Neuronal stem cell (in vitro differentiated cells): ENCODE data around the gene MRPS24.

Source experiments
- DNase-seq: peaks from one replicate; pipeline ENCODE4 v3.0.0-alpha.2; 2013; ENCODE audit warnings: low spot score
- H2AFZ ChIP-seq: one replicate; pipeline ENCODE4 v1.6.1; 2013; ENCODE audit warnings: mild to moderate bottlenecking, low read length, inconsistent platforms
- H2AK5ac ChIP-seq: 2 replicates; pipeline ENCODE4 v1.6.1; 2013; ENCODE audit warnings: low read depth, mild to moderate bottlenecking, inconsistent platforms, low read length, moderate library complexity, mixed read lengths
- H2BK120ac ChIP-seq: 2 replicates; pipeline ENCODE4 v1.6.1; 2013; ENCODE audit warnings: low read depth, mild to moderate bottlenecking, inconsistent platforms, low read length, moderate library complexity, mixed read lengths
- H2BK12ac ChIP-seq: one replicate; pipeline ENCODE4 v1.6.1; 2013; ENCODE audit warnings: low read length, inconsistent platforms
- H2BK15ac ChIP-seq: 2 replicates; pipeline ENCODE4 v1.6.1; 2013; ENCODE audit warnings: mild to moderate bottlenecking, low read length, inconsistent platforms, mixed read lengths
- H2BK5ac ChIP-seq: one replicate; pipeline ENCODE4 v1.6.1; 2013; ENCODE audit warnings: inconsistent platforms, mild to moderate bottlenecking, low read length, moderate library complexity
- H3K14ac ChIP-seq: one replicate; pipeline ENCODE4 v1.6.1; 2013; ENCODE audit warnings: low read length, inconsistent platforms
- H3K18ac ChIP-seq: 2 replicates; pipeline ENCODE4 v1.6.1; 2013; ENCODE audit warnings: low read length, inconsistent platforms
- H3K23ac ChIP-seq: 2 replicates; pipeline ENCODE4 v1.6.1; 2013; ENCODE audit warnings: low read depth, mild to moderate bottlenecking, mixed read lengths, low read length, inconsistent platforms; ENCODE audit not compliant: poor library complexity
- H3K27ac ChIP-seq: replicated peaks from 3 replicates; pipeline ENCODE4 v1.5.1; 2013; ENCODE audit warnings: low read length, inconsistent platforms
- H3K27me3 ChIP-seq, 3 experiments: 2 replicates each; pipeline ENCODE4 v1.6.1; 2013; ENCODE audit warnings: low read length in 3 of 3, mild to moderate bottlenecking in 2 of 3, inconsistent platforms in 1 of 3, low read depth in 1 of 3, mixed read lengths in 1 of 3, moderate library complexity in 1 of 3; ENCODE audit not compliant: control insufficient read depth in 3 of 3, insufficient read depth in 3 of 3
- H3K36me3 ChIP-seq, 2 donors: replicated peaks in 1 of 2; 2 replicates each; pipeline ENCODE4 v1.6.1; 2013; ENCODE audit warnings: low read length in 2 of 2; ENCODE audit not compliant: control insufficient read depth in 2 of 2, insufficient read depth in 2 of 2
- H3K4ac ChIP-seq: 2 replicates; pipeline ENCODE4 v1.6.1; 2013; ENCODE audit warnings: inconsistent platforms, mild to moderate bottlenecking, low read length, moderate library complexity
- H3K4me1 ChIP-seq, 2 donors: 1 replicate in 1 of 2; 2 replicates in 1 of 2; pipeline ENCODE4 v1.6.1; 2013; ENCODE audit warnings: low read length in 2 of 2, low read depth in 1 of 2; ENCODE audit not compliant: control insufficient read depth in 2 of 2, insufficient read depth in 1 of 2
- H3K4me2 ChIP-seq: one replicate; pipeline ENCODE4 v1.6.1; 2013; ENCODE audit warnings: mild to moderate bottlenecking, low read length, inconsistent platforms; ENCODE audit not compliant: insufficient read depth, poor library complexity, severe bottlenecking
- H3K4me3 ChIP-seq, 2 donors: 2 replicates each; pipeline ENCODE4 v1.5.1; 2013; ENCODE audit warnings: low read length in 2 of 2, mild to moderate bottlenecking in 2 of 2, inconsistent platforms in 1 of 2, moderate library complexity in 1 of 2
- H3K79me1 ChIP-seq: one replicate; pipeline ENCODE4 v1.6.1; 2013; ENCODE audit warnings: low read depth, mild to moderate bottlenecking, inconsistent platforms, low read length, moderate library complexity
- H3K9ac ChIP-seq: one replicate; pipeline ENCODE4 v1.6.1; 2013; ENCODE audit warnings: mild to moderate bottlenecking, low read depth, low read length, inconsistent platforms; ENCODE audit not compliant: poor library complexity
- H3K9me3 ChIP-seq, 2 donors: replicated peaks in 1 of 2; 2 replicates each; pipeline versions ENCODE3 to v1.6.1; 2013; ENCODE audit warnings: low read length in 2 of 2, mild to moderate bottlenecking in 2 of 2, inconsistent platforms in 1 of 2, low read depth in 1 of 2, mixed read lengths in 1 of 2, moderate library complexity in 1 of 2; ENCODE audit not compliant: control insufficient read depth in 2 of 2, insufficient read depth in 1 of 2
- H4K8ac ChIP-seq: one replicate; pipeline ENCODE4 v1.6.1; 2013; ENCODE audit warnings: low read depth, mild to moderate bottlenecking, inconsistent platforms, low read length, moderate library complexity
- H4K91ac ChIP-seq: one replicate; pipeline ENCODE4 v1.6.1; 2013; ENCODE audit warnings: low read length, low read depth, mild to moderate bottlenecking, inconsistent platforms; ENCODE audit not compliant: poor library complexity
- WGBS, 2 donors: extraction: QIAGEN DNeasy Blood & Tissue Kit; methylation state at CpG; one replicate each; pipeline ENCODE4 v1.1.7; 2013; ENCODE audit warnings: missing lambda C conversion rate in 2 of 2, mixed read lengths in 1 of 2; ENCODE audit not compliant: insufficient read length in 2 of 2, insufficient replicate concordance in 1 of 2; ENCODE audit errors: extremely low coverage in 2 of 2; 5-methylcytosine and 5-hydroxymethylcytosine counted together

The MRPS24 gene

DNA sequence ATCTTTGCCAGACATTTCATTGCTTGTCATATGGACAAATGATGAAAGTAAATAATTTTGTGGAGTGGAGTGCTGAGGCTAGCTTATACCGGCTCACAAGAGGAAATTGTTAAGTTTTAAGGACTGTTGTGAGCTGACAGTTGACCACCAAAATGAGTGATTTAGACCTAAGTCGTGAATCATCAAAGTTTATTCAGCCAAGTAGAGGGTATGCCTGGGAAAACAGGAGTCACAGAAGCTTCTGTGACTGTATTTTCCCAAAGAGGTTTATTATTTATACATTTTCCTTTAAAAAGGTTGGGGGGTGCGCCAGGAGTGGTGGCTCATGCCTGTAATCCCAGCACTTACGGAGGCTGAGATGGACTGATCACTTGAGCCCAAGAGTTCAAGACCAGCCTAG lies 21.8 kb downstream of the MRPS24 start:
- WGBS, 2 donors, result no CpG with 5 or more reads among the region's 4 CpGs

DNA sequence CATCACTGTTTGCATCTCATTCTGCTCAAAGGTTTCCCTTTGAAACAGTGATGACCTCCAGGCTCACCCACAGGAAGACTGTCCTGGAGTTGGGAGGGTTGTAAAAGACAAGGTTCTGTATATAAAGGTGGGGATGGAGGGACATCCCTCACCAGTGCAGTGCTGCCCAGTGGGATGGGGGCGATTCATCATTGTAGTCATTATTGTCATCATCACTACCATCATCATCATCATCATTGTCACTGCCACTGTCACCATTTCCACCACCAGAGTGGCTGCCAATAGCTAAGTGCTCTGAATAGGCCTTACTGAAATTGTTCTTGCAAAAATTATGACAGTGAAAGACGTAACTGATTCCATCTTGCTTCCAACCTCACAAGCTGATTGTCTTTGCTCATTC lies 24.7 kb downstream of the MRPS24 start:
- DNase-seq, result no peak
- Histone ChIP-seq H2BK12ac (no peak overlapping the region), H3K4me1 (no peaks in the 10 kb centered on the region), H3K79me1 (no peaks in the 10 kb centered on the region), H4K8ac (no peak overlapping the region), H2BK120ac (no peak overlapping the region), H3K27ac (no peak overlapping the region), H3K14ac (no peak overlapping the region), H3K4ac (no peak overlapping the region), H3K36me3 (no peaks in the 10 kb centered on the region), H3K4me2 (no peak overlapping the region), H2BK15ac (no peak overlapping the region), H3K9ac (no peak overlapping the region), H3K27me3 (peaks cover 0 to 8% (median 0%) of the 10 kb centered on the region in 3 experiments), H2BK5ac (no peak overlapping the region), H2AFZ (no peak overlapping the region), H3K18ac (no peak overlapping the region), H2AK5ac (no peak overlapping the region), H3K9me3 (no peaks in the 10 kb centered on the region), H3K23ac (no peak overlapping the region), H4K91ac (no peak overlapping the region), H3K4me3 (no peak overlapping the region)
- no CpG with 5 or more reads among the region's 2 CpGs for WGBS, 2 donors

More for the DNA sequence above, 21.8 kb downstream of the MRPS24 start:
- Histone ChIP-seq H4K8ac (no peak overlapping the region), H3K18ac (no peak overlapping the region), H3K9me3 (no peaks in the 10 kb centered on the region), H2BK15ac (no peak overlapping the region), H3K36me3 (no peaks in the 10 kb centered on the region), H2AFZ (no peak overlapping the region), H3K4ac (no peak overlapping the region), H3K27ac (no peak overlapping the region), H3K23ac (no peak overlapping the region), H4K91ac (no peak overlapping the region), H3K9ac (no peak overlapping the region), H3K27me3 (peaks cover 0 to 4% (median 0%) of the 10 kb centered on the region in 3 experiments), H2BK120ac (no peak overlapping the region), H3K4me1 (no peaks in the 10 kb centered on the region), H3K4me3 (no peak overlapping the region), H3K14ac (no peak overlapping the region), H2AK5ac (no peak overlapping the region), H2BK5ac (no peak overlapping the region), H3K79me1 (no peaks in the 10 kb centered on the region), H3K4me2 (no peak overlapping the region), H2BK12ac (no peak overlapping the region)
- no peak for DNase-seq

DNA sequence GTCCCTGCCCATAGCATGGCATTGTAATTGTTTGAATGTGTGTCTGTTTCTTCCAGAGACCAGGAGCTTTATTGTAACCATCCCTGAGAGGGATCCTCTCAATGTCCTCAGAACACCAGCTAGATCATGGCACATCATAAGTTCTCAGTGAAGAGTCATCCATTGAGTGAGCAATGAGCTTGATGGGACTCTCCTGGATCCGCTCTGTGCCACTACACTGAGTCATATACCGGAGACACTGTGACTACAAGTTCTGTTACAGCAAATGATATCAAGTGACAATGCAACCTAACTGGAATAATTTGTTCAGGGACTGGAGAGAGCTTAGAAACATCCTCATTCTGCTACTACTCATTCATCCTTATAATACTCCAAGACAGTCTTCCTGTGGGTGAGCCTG lies 25.1 kb downstream of the MRPS24 start:
- no peak overlapping the region for H3K4me3 ChIP-seq
- H3K4me2 ChIP-seq, result no peak overlapping the region
- H3K27me3 ChIP-seq, result peaks cover 0 to 8% (median 0%) of the 10 kb centered on the region in 3 experiments
- no peaks in the 10 kb centered on the region for H3K4me1 ChIP-seq
- H2BK5ac ChIP-seq, result no peak overlapping the region
- H3K14ac ChIP-seq, result no peak overlapping the region
- no peak overlapping the region for H3K18ac ChIP-seq
- H4K91ac ChIP-seq, result no peak overlapping the region
- H3K79me1 ChIP-seq, result no peaks in the 10 kb centered on the region
- no peak overlapping the region for H2BK120ac ChIP-seq
- H2AK5ac ChIP-seq, result no peak overlapping the region
- H2AFZ ChIP-seq, result no peak overlapping the region
- no peak overlapping the region for H3K9ac ChIP-seq
- no peak overlapping the region for H3K4ac ChIP-seq
- H3K23ac ChIP-seq, result no peak overlapping the region
- H3K27ac ChIP-seq, result no peak overlapping the region
- H2BK12ac ChIP-seq, result no peak overlapping the region
- H3K9me3 ChIP-seq, result no peaks in the 10 kb centered on the region
- no peak overlapping the region for H2BK15ac ChIP-seq
- H4K8ac ChIP-seq, result no peak overlapping the region
- no peaks in the 10 kb centered on the region for H3K36me3 ChIP-seq
- no peak for DNase-seq
- WGBS, 2 donors, result no CpG with 5 or more reads among the region's 2 CpGs

DNA sequence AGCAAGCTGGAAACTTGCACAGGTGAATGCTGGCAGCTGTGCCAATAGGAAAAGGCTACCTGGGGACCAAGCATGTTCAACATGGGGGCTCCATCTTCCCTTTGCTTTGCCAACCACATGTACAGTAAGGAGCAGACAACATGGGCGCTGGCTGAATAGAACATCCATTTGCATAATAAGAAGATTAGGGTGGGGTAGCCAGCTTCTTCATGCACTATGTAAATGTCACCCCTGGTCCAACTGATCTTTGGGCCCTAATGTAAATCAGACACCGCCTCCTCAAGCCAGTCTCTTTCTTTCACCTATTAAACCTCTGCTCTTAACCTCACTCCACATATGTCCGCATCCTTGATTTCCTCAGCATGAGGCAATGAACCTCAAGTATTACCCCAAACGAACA lies 26.0 kb downstream of the MRPS24 start:
- WGBS, 2 donors, result no CpG with 5 or more reads among the region's 4 CpGs
- Histone ChIP-seq H2BK15ac (no peak overlapping the region), H2AK5ac (no peak overlapping the region), H3K4me2 (no peak overlapping the region), H3K27me3 (peaks cover 0 to 9% (median 0%) of the 10 kb centered on the region in 3 experiments), H3K9me3 (no peaks in the 10 kb centered on the region), H4K91ac (no peak overlapping the region), H2BK120ac (no peak overlapping the region), H3K36me3 (no peaks in the 10 kb centered on the region), H2BK5ac (no peak overlapping the region), H3K9ac (no peak overlapping the region), H2BK12ac (no peak overlapping the region), H2AFZ (no peak overlapping the region), H4K8ac (no peak overlapping the region), H3K4ac (no peak overlapping the region), H3K18ac (no peak overlapping the region), H3K23ac (no peak overlapping the region), H3K4me1 (peaks cover 0 to 1% of the 10 kb centered on the region in 2 donors), H3K4me3 (no peak overlapping the region), H3K79me1 (no peaks in the 10 kb centered on the region), H3K14ac (no peak overlapping the region), H3K27ac (no peak overlapping the region)
- DNase-seq, result no peak
